AG08395 (cell line): ENCODE measurements around the gene NEUROD1.

Experiments
- DNase-seq: peaks from one replicate; pipeline ENCODE4 v3.0.0; 2012; ENCODE audit warnings: mixed read lengths, low spot score

NEUROD1 gene

DNA sequence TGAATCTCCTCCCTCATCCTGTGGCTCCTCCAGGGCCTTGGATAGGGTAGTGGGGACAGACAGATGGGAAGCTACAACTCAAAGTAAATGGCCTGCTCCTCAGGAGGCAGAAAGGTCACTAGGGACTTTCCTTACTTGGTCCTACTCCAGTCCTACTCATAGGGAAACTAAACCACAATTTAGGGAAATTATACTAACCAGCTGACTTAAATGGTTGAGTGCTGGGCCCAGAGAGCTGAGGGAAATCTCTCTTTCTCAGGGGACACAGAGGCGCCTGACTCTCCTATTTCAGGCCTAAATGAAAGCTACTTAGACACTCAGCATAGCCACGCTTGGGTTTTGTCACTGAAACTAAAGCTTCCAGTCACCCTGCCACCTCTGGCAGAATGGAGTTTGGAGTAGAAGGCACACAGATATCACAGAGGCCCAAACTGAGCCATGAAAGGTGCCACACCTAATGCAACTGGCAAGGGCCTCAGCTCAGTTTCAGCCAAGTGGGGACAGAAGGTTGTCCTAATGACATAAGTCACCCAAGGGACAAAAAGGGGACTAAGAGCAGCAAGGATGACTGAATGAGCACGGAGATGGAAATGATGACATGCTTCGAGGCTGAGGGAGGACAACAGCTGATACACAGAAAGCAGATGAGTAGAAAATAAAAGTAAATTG lies 47.5 kb downstream of the NEUROD1 start:
- DNase-seq = no peak

DNA sequence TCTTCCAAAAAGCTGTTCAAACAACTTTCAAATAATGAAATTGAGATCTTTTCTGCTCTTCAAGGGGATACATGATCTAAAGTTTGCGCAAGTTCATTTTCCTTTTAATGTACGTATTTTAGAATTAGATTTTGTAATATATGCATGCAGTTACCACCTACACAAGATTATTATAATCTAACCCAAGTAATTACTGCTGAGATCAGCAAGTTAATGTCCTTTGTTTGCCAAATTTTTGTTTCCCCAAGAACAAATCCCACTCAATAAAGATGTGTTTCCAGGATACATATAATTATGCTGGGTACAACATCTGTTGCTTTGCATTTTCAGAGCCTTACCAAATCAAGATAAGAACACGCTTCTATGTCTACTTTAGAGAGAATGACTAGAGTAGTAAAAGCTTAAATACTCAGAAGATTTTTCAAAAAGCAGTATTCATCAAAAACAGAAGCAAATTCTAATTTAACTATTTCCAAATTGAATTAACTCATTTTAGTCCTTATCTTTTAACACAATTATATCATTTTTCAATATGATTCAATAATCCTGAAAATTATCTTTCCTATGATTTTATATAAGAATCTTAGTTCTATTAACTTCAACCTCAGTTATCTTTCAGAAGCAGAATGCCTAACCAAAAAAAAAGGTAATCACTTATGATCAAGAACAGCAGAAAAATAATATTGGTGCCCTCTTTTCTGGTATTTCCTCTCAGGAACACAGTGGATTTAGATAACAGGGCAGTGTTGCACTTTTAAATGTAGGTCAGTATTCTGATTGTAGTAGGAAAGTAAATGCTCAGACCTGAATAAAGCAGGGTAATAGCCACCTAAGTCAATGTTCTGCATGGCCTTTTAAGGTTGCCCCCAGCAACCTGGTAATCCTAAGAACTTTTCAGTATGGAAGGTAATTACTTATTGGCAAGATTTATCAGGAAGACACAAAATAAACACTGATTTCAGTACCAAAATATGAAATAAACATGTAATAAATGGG lies 51.4 kb downstream of the NEUROD1 start:
- no peak for DNase-seq

DNA sequence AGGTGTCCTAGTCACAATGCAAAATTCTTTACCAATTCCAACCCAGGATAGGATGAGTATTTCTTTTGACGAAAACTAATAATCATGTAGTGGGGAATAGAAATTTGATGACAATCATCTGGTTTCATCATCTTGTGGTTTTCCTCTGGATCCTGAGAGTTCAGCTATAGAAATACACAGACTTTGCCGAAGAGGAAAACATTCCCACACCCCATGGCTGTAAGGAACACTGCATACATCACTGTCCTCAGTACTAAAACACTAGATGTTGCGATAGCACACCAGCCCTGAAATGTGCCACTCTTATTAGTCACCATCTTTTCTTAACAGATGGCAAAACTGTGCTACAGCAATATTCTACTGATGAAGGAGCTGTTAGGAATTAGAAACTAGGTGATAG lies 52.8 kb downstream of the NEUROD1 start:
- no peak for DNase-seq

DNA sequence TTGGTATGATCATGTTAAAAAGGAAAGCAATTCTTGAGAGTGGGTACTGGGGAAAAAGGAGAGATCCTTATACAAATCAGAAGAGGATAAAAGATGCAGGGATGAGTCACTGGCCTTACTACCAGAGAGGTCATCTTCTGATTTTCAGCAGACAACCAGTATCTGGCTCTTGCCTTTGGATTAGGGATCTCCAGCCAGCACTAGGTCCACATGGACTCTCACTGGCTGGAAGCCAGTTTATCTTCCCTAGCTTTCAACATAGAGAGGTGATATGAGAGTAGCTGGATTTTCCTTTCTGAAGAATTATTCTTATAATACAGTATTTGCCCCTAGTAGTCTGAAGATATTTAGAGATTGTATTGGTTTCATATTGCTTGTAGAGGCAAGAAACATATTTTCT lies 53.6 kb downstream of the NEUROD1 start:
- no peak for DNase-seq
